ENCODE measurements around the gene CACNG1.
A peak's percentile ranks its signal among the peaks of the same experiment; 100 is the strongest.
"Not testable (repeated sequence)": the region's sequence is repeated elsewhere in the genome, so short reads cannot be mapped to it uniquely, and the experiment has no call there.

CACNG1 gene

GRCh38 chr17:67080804-67081203 lies 36.5 kb downstream of the CACNG1 start:
- no peak for DNase-seq (ENCODE audit: low spot score)

DNA sequence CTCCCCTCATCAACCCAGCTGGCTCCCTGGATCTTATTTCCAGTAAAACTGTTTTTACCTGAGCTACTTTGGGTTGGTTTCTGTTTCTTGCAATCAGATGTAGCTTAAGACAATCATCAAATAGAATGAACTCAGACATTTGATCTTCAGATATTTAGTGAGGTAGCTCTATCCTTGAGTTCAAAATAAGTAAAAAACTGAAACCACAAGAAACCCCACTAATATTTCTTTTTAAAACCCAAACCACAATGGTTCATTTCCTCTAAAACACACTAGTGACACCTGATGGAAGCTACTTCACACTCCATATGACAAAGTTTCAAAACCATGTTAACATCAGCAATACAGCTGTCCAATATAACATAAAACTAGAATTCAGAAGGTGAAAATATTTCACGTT lies 37.8 kb downstream of the CACNG1 start:
- DNase-seq (ENCODE audit: low spot score): peak; percentile 48

GRCh38 chr17:67085406-67085805 lies 41.1 kb downstream of the CACNG1 start:
- no peak for DNase-seq (ENCODE audit: low spot score)

GRCh38 chr17:67088639-67089038 lies 44.3 kb downstream of the CACNG1 start:
- no peak for DNase-seq (ENCODE audit: low spot score)

DNA sequence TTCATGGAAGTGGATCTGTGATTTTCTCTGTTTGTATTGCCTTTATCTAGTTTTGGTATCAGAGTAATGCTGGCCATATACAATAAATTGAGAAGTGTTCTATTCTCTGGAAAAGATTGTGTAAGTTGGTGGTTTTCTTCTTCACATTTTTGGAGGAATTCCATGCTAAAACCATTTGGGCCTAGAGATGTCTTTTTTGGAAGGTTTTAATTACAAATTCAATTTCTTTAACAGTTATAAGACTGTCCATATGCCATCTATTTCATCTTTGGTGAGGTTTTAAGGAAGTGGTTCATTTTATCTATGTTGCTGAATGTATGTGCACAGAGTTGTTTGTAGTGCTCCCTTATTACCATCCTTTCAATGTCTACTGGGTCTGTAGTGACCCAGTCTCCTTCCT lies 46.0 kb downstream of the CACNG1 start:
- DNase-seq (ENCODE audit: low spot score): no peak

DNA sequence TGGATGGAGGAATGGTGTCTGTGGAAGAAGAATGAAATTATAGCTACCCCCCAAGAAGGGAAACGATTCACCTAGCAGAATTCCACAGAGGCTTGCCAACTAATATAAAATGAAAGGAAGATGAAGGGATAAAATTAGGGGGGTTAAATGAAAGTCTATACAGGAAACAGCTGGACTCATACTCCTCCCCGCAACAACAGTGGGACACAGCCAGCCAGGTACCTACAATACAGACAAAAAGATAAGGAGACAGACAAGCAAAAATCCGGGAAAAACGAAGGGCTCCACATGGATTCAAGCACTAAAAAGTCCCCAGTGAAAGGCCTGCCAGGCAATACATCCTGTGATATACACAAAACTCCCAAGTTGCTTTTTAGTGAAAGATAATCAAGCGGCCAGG lies 47.9 kb downstream of the CACNG1 start:
- DNase-seq (ENCODE audit: low spot score): no peak

GRCh38 chr17:67092710-67093109 lies 48.4 kb downstream of the CACNG1 start:
- not testable (repeated sequence) for DNase-seq (ENCODE audit: low spot score)

DNA sequence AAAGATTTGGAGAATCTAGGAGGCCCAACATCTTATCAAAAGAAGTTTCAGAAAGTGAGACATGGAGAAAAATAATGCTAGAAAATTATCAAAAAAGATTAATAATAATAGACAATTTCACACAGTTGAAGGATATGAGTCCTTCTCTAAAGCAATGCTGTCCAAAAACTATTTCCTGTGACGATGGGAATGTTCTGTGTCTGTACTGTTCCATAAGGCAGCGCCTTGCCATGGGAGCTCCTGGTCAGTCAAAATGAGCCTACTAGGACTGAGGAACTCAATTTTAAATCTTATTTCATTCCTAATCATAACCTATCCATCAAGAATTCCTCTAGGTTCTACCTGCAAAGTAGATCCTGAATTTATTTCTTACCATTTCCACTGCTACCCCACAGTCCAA lies 49.0 kb downstream of the CACNG1 start:
- no peak for DNase-seq (ENCODE audit: low spot score)

- DNase-seq (ENCODE audit: low spot score): not testable (repeated sequence)
Observed at GRCh38 chr17:67095291-67095690, 50.9 kb downstream of the CACNG1 start.

GRCh38 chr17:67095803-67096202 lies 51.4 kb downstream of the CACNG1 start:
- DNase-seq (ENCODE audit: low spot score): no peak

GRCh38 chr17:67096609-67097008 lies 52.3 kb downstream of the CACNG1 start:
- DNase-seq (ENCODE audit: low spot score): no peak

GRCh38 chr17:67098006-67098405 lies 53.7 kb downstream of the CACNG1 start:
- no peak for DNase-seq (ENCODE audit: low spot score)

DNA sequence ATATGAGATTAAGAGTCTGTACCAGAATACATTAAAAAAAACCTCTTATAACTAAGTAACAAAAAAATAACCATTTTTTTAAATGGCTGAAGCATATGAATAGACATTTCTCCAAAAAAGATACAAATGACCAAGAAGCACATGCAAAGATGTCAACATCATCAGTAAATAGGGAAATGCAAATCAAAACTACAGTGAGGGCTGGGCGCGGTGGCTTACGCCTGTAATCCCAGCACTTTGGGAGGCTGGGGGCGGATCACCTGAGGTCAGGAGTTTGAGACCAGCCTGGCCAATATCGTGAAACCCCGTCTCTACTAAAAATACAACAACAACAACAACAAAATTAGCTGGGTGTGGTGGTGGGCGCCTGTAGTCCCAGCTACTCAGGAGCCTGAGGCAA lies 60.3 kb downstream of the CACNG1 start:
- not testable (repeated sequence) for DNase-seq (ENCODE audit: low spot score)

DNA sequence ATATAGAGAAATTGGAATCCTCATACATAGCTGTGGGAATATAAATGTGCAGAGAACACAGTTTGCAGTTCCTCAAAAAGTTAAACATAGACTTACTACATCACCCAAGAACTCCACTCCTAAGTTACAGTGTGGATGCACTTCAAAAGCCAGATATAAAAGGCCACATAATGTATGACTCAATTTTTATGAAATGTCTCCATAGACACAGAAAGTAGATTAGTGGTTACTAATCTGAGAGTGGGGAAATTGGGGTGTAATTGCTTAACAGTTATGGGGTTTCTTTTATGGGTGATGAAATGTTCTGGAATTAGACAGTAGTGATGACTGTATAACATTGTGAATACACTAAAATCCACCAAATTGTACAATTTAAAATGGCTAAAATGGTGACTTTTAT lies 60.9 kb downstream of the CACNG1 start:
- no peak for DNase-seq (ENCODE audit: low spot score)
